HT-29 (cell line): ENCODE results near the gene ADAMTSL1. TPM values are rescaled to one million over a fixed set of nuclear protein-coding genes. Genes with fewer than 3 reads are reported as not detected.

Experiments
- DNase-seq: peaks from one replicate; pipeline ENCODE4 v3.0.0-alpha.2; 2015; ENCODE audit warnings: low spot score
- total RNA-seq: library from RNA; depleted of rRNA; stranded (reverse); fragments of >200 nt; shearing (Covaris generic); gene quantifications from 2 replicates; pipeline ENCODE4 v1.2.3, GENCODE V29; 2014

The ADAMTSL1 gene
- total RNA-seq, 1 experiment from 2014 or later: not detected

GRCh38 chr9:18555105-18555883 lies 81.3 kb downstream of the ADAMTSL1 start:
- no peak for DNase-seq

DNA sequence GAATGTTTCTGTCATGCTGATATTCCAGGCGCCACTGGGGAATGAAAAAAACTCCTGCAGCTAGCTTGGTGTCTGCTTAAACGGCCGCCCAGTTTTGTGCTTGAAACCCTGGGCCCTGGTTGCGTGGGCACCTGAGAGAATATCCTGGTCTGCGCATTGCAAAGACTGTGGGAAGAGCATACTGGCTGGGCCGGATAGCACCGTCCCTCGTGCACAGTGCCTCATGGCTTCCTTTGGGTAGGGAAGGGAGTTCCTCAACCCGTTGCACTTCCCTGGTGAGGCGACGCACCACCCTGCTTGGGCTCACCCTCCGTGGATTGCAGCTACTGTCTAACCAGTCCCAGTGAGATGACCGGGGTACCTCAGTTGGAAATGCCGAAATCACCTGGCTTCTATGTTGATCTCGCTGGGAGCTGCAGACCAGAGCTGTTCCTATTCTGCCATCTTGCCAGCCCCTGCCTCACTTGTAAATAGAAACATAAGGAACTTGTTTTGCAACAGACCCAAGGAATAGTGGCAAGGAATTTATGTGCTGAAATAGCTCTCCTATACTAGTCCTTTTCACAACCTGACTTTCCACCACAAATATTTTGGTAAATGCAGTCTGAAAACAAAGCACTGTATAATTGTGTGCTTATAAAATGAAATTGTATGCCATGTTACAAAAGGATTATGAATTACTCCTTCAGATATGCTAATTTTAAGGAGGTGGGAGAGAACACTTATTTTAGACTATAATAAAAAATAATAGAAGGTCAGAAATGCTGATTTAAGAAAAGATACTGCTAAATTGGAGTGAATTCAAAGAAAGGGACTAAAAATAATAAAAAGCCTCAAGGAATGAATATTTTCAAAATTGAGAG lies 90.3 kb downstream of the ADAMTSL1 start:
- DNase-seq: no peak

- DNase-seq: no peak
These were observed 92.2 kb downstream of the ADAMTSL1 start for GRCh38 chr9:18566121-18566520.

- DNase-seq: no peak
These were observed 95.0 kb downstream of the ADAMTSL1 start for GRCh38 chr9:18568973-18569372.

DNA sequence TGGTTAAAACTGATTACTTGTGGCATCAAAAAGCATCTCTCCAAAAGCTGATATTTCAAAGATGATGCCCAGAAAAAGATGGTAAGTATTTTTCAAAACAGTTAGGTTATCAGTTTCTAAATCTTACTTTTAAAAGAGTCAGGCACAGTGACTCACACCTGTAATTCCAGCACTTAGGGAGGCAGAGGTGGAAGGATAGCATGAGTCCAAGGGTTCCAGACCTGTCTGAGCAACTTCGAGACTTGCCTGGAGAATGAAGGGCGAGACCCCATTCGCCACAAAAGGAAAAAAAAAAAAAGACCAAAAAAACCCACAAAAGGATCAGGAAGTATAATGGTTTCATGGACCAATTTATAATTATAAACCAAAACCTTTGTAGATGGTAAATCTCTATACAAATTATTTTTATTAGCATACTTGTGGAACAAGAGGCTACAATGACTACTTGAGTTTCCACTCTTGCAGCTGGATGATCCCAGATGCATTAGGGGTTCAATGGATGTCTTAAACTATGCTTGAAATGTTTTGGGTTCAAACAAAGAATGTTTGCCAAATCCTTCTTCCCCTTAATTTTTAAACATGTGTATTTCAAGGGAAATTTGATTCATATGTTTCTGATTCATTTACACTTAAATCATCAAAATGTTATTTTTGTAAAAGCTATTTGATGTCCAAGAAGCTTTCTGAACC lies 96.1 kb downstream of the ADAMTSL1 start:
- DNase-seq: no peak

DNA sequence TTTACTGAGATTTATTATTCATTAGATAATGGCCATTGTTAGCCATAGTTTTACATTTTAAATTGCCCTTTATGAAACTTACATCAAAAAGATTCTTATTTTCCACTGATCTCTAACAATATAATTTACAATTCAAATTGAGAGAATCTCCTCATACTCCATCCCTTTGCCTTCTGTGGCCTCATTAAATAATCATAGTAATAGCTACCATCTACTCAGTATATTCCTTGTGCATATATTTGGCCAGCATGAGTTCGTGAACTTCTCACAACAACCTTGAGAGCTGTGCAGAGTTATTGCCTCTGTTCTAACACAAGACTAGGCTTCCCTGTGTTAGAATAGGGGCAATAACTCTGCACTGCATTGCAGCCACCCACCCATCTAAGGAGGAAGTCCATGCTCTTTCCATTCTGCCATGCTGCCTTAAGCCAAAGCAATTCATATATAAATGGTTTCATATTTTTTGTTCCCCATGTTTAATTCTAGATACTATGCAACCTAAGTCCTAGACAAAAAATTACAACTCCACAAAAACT lies 99.1 kb downstream of the ADAMTSL1 start:
- no peak for DNase-seq

- no peak for DNase-seq
These were observed 101.7 kb downstream of the ADAMTSL1 start for GRCh38 chr9:18575686-18576085.

DNA sequence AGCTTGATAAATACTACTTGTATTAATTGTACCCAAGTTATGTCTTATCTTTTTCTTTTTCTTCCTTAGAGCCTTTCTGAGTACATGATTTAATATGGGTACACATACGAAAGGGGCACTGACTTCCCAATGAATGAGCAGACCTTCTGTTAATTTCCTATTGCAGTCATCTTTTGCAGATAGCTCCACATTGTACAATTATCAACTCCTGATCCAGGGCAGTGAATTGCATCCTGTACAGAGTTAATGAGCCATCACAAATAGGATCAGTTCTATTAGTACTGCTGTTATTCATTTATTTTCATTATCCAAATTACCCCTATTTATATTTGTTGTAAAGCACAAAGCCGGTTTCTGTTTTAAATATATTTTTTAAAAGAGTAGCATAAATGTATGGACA lies 105.6 kb downstream of the ADAMTSL1 start:
- no peak for DNase-seq

- no peak for DNase-seq
These were observed 106.2 kb downstream of the ADAMTSL1 start for GRCh38 chr9:18580151-18580550.

DNA sequence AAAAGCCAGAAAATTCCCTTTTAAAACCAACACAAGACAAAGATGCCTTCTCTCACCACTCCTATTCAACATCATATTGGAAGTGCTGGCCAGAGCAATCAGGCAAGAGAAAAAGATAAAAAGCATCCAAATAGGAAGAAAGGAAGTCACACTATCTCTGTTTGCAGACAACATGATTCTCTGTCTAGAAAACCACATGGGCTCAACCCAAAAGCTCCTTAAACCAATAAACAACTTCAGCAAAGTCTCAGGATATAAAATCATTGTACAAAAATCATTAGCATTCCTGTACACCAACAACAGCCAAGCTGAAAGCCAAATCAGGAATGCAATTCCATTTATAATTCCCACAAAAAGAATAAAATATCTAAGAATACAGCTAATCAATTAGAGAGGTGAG lies 112.0 kb downstream of the ADAMTSL1 start:
- DNase-seq: no peak

- no peak for DNase-seq
These were observed 114.0 kb downstream of the ADAMTSL1 start for GRCh38 chr9:18588002-18588401.

DNA sequence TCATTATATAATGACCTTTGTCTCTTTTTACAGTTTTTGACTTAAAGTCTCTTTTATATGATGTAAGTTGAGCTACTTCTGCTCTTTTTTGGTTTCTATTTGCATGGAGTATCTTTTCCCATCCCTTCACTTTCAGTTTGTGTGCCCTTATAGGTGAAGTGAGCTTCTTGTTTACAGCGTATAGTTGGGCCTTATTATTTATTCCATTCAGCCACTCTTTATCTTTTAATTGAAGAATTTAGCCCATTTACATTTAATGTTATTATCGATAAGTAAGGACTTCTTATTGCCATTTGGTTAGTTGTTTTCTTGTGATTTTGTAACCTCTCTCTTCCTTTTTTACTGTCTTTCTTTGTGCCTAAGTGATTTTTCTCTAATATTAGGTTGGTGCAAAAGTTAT lies 117.3 kb downstream of the ADAMTSL1 start:
- no peak for DNase-seq

DNA sequence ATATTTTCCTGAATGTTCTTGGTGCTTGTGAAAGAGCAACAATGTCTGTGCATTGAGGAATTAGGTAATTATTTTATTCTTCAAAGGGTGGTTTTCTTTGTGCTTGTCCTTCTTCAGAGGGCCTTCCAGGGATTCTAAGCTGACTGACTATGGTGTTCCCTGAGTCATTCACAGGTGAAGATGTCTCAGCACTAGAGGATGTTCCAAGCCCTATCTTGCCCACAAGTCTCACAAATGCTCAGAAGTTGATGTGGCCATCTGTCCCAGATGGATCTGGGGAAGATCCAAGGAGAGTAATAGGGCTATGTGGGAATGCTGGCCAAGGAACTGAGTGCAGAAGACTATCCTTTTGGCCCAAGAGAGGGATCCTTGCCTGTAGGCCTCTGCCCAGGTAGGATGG lies 120.9 kb downstream of the ADAMTSL1 start:
- DNase-seq: no peak

- DNase-seq: no peak
These were observed 121.6 kb downstream of the ADAMTSL1 start for GRCh38 chr9:18595597-18595996.

DNA sequence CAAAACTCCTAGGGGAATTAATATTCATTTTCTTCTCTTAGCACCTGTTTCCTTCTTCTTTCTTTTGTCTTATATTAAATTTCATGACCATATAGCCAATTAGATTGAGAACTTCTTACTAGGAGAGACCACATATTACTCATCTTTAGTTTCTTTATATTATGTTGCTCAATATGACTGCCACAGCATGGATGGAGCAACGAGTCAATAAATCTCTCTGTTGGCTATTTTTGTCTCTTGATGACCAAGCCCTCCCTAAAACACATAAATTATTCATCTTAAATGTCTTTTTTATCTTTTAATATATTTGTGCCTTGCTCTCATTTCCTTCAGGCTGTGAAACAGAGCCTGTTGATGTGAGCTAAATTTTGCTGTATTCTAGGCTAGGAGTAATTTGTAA lies 123.0 kb downstream of the ADAMTSL1 start:
- DNase-seq: no peak

DNA sequence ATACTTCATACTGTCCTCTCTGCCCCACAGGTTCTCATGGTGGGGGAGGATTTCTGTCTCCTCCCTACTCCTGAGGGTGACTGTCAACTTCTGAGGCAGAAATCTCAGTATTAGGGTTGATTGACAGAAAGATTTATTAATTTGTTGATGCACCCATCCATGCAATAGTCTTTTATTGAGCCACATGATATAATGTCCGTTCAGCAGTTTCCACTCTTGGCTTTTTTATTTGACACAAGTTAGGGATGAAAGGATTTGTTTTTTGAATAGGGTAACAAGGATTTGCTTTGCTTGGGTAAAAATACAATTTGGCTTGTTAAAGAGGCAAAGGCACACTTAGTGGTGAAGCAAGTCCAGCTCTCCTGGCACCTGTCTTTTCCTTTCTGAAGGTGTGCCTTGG lies 125.0 kb downstream of the ADAMTSL1 start:
- no peak for DNase-seq

- DNase-seq: no peak
These were observed 127.1 kb downstream of the ADAMTSL1 start for GRCh38 chr9:18601026-18601425.

DNA sequence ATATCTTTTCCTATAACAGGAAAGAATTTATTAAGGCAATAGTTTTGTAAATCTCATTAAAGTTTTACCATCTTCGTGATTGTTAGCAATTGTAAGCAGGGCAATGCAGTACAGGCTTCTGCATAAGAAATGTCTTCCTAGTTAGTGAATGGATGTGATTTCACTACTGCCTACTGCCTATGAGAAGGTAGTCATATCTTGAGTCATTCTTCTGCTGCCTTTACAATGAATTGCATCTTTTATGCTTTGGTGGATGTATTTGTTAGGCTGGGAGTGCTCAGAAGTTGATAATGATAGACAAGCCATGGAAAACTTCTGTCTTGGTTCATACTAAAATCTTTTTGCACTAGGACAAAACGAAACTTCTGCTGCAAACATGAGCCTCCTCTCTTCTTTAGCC lies 128.0 kb downstream of the ADAMTSL1 start:
- no peak for DNase-seq

- DNase-seq: no peak
These were observed 131.1 kb downstream of the ADAMTSL1 start for GRCh38 chr9:18604767-18605730.

- no peak for DNase-seq
These were observed 131.8 kb downstream of the ADAMTSL1 start for GRCh38 chr9:18605766-18606180.

DNA sequence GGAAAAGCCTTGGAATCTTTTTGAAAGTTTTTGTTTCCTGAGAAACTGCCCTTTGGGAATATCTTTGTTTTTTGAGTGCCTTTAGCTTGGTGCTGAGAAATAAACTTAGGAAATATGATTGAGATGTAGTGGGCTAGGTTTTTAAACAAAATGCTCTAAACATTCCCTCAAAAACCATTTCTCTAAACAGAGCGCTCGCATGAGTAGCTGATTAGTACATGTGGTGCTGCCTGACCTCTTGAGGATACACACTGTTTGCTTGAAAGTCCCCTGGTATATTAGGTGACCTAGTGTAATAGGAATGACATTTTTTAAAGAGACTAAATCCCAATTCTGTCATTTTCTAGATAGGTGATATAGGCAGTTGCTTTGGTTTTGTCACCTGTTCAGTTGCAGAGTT lies 132.3 kb downstream of the ADAMTSL1 start:
- DNase-seq: no peak
